Neural progenitor cell (in vitro differentiated cells): Measurements from ENCODE around the gene UNC119B.

ENCODE experiments used
- CTCF ChIP-seq: fragments of 200-600 bp; sonication (generic); IDR thresholded peaks from 2 replicates; pipeline ENCODE4 v1.5.1; 2017; ENCODE audit warnings: antibody characterized with exemption, mild to moderate bottlenecking
- EZH2phosphoT487 ChIP-seq: fragments of 200-600 bp; sonication (generic); IDR thresholded peaks from 2 replicates; pipeline ENCODE4 v1.6.1; 2017; ENCODE audit warnings: antibody characterized with exemption

GRCh38 chr12:120688527-120689071 lies 21.7 kb upstream of the UNC119B start:
- no peak for TF ChIP-seq CTCF
- TF ChIP-seq EZH2phosphoT487 = no peak
